Measurements from ENCODE around the gene RNF17. TPM values are rescaled to one million over a fixed set of nuclear protein-coding genes. Genes with fewer than 3 reads are reported as not detected.

Gene RNF17
- total RNA-seq, 1 experiment from 2014 or later: not detected

DNA sequence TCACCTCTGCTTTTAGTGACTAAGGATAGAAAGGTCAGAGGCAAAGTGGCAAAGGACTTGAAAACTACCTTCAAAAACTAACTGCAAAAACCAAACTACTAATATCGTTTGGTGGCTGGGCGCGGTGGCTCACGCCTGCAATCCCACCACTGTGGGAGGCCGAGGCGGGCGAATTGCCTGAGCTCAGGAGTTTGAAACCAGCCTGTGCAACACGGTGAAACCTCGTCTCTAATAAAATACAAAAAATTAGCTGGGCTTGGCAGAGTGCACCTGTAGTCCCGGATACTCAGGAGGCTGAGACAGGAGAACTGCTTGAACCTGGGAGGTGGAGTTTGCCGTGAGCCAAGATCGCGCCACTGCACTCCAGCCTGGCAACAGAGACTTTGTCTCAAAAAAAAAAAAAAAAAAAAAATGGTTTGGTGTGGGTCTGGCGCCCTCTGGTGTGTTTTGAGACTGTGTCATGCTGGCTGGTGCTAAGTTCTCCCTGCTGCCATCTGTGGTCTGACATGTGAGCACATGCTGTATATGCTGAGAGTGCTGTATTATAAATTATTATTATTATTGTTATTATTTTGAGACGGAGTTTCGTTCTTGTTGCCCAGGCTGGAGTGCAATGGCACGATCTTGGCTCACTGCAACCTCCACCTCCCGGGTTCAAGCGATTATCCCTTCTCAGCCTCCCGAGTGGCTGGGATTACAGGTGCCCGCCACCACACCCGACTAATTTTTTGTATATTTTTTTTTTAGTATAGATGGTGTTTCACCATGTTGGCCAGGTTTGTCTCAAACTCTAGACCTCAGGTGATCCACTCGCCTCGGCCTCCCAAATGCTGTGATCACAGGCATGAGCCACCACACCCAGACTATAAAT lies 36.0 kb upstream of the RNF17 start:
- Histone ChIP-seq H3K79me2 (ENCODE audit: insufficient read depth, low read length) (no peaks in the 10 kb centered on the region), H3K27me3 (ENCODE audit: insufficient read depth, low read length) (no peaks in the 10 kb centered on the region), H3K9me3 (ENCODE audit: control insufficient read depth in 1 of 2, insufficient read depth in 1 of 2, low read depth in 1 of 2, low read length in 2 of 2) (no peaks in the 10 kb centered on the region), H3K36me3 (ENCODE audit: control insufficient read depth in 1 of 2, insufficient read depth in 2 of 2, low read length in 2 of 2) (no peaks in the 10 kb centered on the region), H3K4me1 (ENCODE audit: control insufficient read depth in 1 of 2, insufficient read depth in 2 of 2, low read length in 2 of 2) (peaks cover 0 to 3% of the 10 kb centered on the region in 2 experiments; a peak in 1 of 4 replicates), H3K4me2 (ENCODE audit: low read length) (peak overlapping the region; percentile 39), H3K4me3 (replicated peaks in 1 of 2; ENCODE audit: low read depth in 1 of 2, low read length in 2 of 2) (no peak overlapping the region), H3K9me2 (ENCODE audit: insufficient read depth) (no peaks in the 10 kb centered on the region), H2AFZ (ENCODE audit: low read depth, low read length, poor library complexity, severe bottlenecking) (peak overlapping the region; percentile 92), H4K20me1 (ENCODE audit: insufficient read depth) (no peaks in the 10 kb centered on the region), H3K27ac (ENCODE audit: low read depth, low read length) (no peak overlapping the region), H3K9ac (ENCODE audit: low read length) (no peak overlapping the region)
- no TSS peak for BruUV-seq (replicated peaks)
- intact Hi-C loops (cut with micrococcal nuclease): loop anchor here (5.0 kb wide), 2 partner anchors 36 to 146 kb away; no protein-coding TSS in a partner anchor
- ATAC-seq (peak; percentile 100), DNase-seq (ENCODE audit: low read depth, low spot score) (peak; percentile 85)
- TF ChIP-seq POLR2AphosphoS5 (IDR thresholded peaks at IDR 0.05; ENCODE audit: low read depth, low read length) (no peak), SP1 (IDR thresholded peaks at IDR 0.05; ENCODE audit: low read depth) (no peak), JUND (IDR thresholded peaks at IDR 0.05) (no peak), SRF (IDR thresholded peaks at IDR 0.05; ENCODE audit: low read depth) (no peak), EGR1 (IDR thresholded peaks at IDR 0.05; ENCODE audit: low read depth) (no peak), RAD21 (IDR thresholded peaks at IDR 0.05; ENCODE audit: low read depth) (peak; percentile 81), CBX3 (IDR thresholded peaks at IDR 0.05; ENCODE audit: low read depth) (no peak), CEBPB (IDR thresholded peaks at IDR 0.05; ENCODE audit: low read depth) (no peak), SIN3A (IDR thresholded peaks at IDR 0.05; ENCODE audit: low read depth) (no peak), FOSL1 (IDR thresholded peaks at IDR 0.05; ENCODE audit: low read depth) (no peak), YY1 (IDR thresholded peaks at IDR 0.05; ENCODE audit: extremely low read depth, insufficient replicate concordance, low read depth, low read length) (no peak), POLR2A (IDR thresholded peaks at IDR 0.05; ENCODE audit: borderline replicate concordance, extremely low read depth, insufficient read depth, insufficient read length) (no peak), ELF1 (IDR thresholded peaks at IDR 0.05; ENCODE audit: borderline replicate concordance, low read depth) (no peak), ZFX (IDR thresholded peaks at IDR 0.05) (no peak)
- TF ChIP-seq, protein P1, sequence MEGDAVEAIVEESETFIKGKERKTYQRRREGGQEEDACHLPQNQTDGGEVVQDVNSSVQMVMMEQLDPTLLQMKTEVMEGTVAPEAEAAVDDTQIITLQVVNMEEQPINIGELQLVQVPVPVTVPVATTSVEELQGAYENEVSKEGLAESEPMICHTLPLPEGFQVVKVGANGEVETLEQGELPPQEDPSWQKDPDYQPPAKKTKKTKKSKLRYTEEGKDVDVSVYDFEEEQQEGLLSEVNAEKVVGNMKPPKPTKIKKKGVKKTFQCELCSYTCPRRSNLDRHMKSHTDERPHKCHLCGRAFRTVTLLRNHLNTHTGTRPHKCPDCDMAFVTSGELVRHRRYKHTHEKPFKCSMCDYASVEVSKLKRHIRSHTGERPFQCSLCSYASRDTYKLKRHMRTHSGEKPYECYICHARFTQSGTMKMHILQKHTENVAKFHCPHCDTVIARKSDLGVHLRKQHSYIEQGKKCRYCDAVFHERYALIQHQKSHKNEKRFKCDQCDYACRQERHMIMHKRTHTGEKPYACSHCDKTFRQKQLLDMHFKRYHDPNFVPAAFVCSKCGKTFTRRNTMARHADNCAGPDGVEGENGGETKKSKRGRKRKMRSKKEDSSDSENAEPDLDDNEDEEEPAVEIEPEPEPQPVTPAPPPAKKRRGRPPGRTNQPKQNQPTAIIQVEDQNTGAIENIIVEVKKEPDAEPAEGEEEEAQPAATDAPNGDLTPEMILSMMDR (IDR thresholded peaks at IDR 0.05 in 2 of 3, conservative IDR thresholded peaks at IDR 0.05 in 1 of 3; ENCODE audit: borderline replicate concordance in 1 of 3, insufficient read depth in 1 of 3, low read depth in 2 of 3, low read length in 2 of 3): peak; percentile 67 to 96 (median 80)
- TF ChIP-seq, protein P2, sequence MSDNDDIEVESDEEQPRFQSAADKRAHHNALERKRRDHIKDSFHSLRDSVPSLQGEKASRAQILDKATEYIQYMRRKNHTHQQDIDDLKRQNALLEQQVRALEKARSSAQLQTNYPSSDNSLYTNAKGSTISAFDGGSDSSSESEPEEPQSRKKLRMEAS (IDR thresholded peaks at IDR 0.05): peak; percentile 49; the same call in 1 of the 2 replicates
- TF ChIP-seq, protein P3, sequence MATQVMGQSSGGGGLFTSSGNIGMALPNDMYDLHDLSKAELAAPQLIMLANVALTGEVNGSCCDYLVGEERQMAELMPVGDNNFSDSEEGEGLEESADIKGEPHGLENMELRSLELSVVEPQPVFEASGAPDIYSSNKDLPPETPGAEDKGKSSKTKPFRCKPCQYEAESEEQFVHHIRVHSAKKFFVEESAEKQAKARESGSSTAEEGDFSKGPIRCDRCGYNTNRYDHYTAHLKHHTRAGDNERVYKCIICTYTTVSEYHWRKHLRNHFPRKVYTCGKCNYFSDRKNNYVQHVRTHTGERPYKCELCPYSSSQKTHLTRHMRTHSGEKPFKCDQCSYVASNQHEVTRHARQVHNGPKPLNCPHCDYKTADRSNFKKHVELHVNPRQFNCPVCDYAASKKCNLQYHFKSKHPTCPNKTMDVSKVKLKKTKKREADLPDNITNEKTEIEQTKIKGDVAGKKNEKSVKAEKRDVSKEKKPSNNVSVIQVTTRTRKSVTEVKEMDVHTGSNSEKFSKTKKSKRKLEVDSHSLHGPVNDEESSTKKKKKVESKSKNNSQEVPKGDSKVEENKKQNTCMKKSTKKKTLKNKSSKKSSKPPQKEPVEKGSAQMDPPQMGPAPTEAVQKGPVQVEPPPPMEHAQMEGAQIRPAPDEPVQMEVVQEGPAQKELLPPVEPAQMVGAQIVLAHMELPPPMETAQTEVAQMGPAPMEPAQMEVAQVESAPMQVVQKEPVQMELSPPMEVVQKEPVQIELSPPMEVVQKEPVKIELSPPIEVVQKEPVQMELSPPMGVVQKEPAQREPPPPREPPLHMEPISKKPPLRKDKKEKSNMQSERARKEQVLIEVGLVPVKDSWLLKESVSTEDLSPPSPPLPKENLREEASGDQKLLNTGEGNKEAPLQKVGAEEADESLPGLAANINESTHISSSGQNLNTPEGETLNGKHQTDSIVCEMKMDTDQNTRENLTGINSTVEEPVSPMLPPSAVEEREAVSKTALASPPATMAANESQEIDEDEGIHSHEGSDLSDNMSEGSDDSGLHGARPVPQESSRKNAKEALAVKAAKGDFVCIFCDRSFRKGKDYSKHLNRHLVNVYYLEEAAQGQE (IDR thresholded peaks at IDR 0.05; ENCODE audit: low read depth): no peak
- ChIA-PET RAD21 (ENCODE audit: low non-redundant PET in 1 of 2, low total read pairs in 2 of 2, uncharacterized antibody in 2 of 2, unreplicated experiment in 2 of 2) (interaction anchor here in 1 of 2 experiments (0.6 to 1.3 kb wide), 2 partner anchors 34 to 120 kb away, joined by 3 to 6 read pairs; no protein-coding TSS in a partner anchor), CTCF (interaction anchor here (0.7 to 3.7 kb wide), 3 partner anchors 35 to 551 kb away, joined by 3 to 20 read pairs (median 4); no protein-coding TSS in a partner anchor), POLR2A (no interaction called here)
